ENCODE data around the gene SLC6A6.
A peak's percentile ranks its signal among the peaks of the same experiment; 100 is the strongest.
"Not testable (repeated sequence)": the region's sequence is repeated elsewhere in the genome, so short reads cannot be mapped to it uniquely, and the experiment has no call there.

The SLC6A6 gene

DNA sequence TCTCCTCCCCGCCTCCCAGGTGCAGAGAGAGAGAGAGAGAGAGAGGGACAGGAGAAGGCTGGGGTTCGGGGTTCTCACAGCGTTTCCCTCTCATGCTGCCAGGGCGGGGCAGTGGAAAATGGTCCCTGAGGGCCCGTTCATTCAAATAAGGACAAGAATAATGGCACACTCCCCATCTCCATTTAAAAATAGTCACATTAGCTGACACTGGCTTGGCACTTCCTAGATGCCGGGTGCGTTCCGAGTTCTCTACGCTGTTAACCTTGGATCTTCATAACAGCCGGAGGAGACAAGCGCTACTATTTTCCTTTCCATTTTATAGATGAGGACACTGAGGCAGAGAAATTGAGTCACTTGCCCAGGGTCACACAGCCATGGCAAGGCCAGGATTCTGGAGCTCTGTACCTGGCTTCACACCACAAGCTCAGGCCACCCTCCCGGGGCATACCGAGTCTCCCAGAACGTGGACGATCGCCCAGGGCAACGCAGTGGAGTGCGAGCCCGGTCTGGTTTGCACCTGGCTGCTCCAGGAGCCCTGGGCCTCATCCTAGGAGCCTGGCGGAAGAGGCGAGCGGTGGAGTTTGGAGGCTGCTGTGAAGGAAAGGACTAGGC is 608 bp upstream of the SLC6A6 start:
- no peak for DNase-seq

- no peak for DNase-seq
Observed at GRCh38 chr3:14403619-14404155, 1.3 kb downstream of the SLC6A6 start.

DNA sequence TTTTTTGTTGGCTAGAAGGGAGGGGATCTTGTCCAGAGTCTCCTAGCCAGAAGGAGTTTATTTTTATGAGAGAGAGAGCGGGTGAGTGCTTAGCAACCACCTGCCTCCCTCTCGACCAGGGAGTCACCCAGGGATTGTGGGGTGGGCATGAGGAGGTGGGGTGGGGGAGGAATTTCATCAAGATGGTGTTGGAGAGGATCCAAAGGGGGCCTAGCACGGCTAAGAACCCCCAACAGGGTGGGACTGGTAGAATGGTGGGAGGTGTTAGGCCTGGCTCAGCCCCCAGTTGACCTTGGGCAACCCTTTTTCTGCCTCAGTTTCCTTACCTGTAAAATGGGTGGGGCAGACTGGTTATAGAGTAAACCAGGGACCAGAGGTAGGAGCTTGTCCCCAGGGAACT is 1.8 kb downstream of the SLC6A6 start:
- no peak for DNase-seq

- DNase-seq, result no peak
Observed at GRCh38 chr3:14404631-14405359, 2.4 kb downstream of the SLC6A6 start.

DNA sequence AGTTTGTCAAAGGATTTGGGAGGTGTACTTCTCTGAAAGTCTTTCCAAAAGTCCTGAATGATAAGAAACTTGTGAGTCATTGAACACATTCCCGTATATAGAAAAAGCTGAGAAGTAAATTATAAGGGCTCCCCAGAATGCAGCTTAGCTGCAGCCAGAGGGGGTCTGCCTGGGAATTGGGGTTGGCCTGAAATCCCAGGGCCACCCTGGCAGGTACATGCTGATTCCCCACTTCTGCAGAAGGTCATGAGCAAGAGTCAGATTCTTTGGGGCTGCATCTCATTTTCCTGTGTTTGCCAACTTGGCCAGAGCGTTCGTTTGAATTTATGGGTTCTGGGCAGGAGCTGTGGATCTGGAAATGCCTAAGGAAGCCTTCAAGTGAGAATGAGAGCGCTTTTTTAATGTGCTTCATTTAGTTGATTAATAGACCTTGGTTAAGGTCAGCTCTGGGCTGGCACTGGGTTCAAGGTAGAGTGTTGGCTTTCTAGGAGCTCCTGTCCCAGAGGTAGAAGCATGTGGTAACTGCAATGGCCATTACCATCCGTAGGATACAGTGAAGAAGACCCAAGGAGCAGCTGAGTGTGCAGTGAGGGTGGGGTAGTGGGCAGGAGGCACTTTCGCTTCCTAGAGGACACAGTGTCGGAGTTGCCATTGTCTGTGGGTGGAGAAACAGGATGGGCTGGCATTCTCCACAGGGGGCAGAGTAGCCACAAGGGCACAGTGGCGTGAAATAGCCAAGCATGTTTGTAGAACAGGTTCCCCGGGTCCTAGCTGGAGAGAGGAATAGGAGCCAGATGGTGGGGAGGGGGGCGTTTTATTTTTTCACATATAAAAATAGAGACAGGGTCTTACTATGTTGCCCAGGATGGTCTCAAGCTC is 3.2 kb downstream of the SLC6A6 start:
- no peak for DNase-seq

- no peak for DNase-seq
Observed at GRCh38 chr3:14406336-14406735, 3.9 kb downstream of the SLC6A6 start.

DNA sequence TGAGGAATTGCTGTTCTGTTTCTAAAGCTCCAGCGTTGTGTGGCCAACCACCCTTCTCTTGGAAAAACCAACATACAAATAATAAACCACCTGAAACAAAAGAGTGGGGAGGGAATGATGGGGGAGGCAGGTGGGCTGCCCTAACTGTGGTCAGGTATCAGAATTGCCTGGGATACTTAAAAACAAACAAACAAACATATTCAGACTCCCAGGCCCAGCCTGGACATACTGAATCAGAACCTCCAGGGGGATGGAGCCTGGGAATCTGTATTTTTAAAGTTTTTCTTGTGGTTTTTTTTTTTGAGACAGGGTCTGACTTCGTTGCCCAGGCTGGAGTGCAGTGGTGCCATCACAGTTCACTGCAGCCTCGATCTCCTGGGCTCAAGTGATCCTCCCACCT is 4.4 kb downstream of the SLC6A6 start:
- no peak for DNase-seq

GRCh38 chr3:14407203-14407602 is 4.8 kb downstream of the SLC6A6 start:
- DNase-seq, result no peak

GRCh38 chr3:14409779-14410063 is 7.3 kb downstream of the SLC6A6 start:
- not testable (repeated sequence) for DNase-seq

GRCh38 chr3:14410106-14410502 is 7.7 kb downstream of the SLC6A6 start:
- DNase-seq, result no peak

DNA sequence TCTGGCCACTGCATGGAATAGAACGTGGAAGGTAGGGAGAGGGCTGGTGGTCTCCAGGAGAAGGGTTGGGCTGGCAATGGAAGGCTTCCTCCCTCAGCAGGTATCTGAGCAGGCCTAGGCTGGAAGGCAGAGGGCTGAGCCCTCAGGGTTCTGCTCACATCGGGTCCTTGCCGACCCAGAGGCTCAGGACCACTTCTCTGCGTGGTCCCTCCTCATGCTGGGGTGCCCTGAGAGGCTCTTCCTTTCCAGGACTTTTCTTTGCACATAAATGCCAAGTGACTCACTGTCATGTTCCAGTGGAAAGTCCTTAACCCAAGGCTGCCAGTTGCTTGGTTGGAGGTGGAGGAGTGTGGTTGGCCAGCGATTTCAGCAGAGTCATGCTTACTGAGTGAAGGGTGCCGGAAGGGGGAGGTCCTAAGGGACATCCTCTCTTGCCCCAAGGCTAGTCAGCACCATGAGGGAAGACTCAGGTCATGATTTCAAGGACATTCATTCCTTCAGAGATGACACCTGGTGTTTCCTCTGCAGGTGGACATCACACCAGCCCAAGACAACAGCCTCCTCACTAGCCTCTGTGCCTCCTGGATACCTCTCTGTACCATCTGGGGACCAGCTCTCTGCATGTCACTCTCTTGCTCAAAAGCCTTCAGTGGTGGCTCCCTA is 8.2 kb downstream of the SLC6A6 start:
- peak; percentile 97 for DNase-seq

GRCh38 chr3:14411166-14411526 is 8.7 kb downstream of the SLC6A6 start:
- no peak for DNase-seq

- DNase-seq, result no peak
Observed at GRCh38 chr3:14411988-14412387, 9.6 kb downstream of the SLC6A6 start.

DNA sequence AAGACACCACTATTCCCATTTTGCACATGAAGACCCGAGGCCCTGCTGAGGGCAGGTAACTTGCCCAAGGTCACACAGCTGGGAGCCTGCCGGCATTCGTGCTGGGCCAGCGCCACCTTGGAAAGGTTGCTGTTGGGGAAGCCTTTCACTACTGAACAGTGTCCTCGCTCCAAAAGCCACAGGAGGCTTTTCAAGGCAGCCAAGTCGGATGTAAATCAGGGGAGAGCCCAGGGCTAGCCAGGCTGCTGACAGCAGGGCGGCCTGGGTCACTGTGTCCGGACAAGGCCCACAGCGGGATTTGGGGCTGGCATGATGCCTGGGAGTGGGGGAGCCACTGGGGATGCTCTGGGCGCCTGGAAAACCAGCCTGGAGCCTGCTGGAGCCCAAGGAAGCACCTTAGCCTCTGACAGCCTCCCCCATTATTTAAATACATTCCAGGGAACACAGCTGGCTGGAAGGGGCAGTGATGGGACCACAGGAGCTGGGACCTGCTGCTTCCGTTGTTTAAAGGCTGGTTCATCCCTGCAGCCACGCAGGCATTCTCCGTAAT is 10.5 kb downstream of the SLC6A6 start:
- no peak for DNase-seq

DNA sequence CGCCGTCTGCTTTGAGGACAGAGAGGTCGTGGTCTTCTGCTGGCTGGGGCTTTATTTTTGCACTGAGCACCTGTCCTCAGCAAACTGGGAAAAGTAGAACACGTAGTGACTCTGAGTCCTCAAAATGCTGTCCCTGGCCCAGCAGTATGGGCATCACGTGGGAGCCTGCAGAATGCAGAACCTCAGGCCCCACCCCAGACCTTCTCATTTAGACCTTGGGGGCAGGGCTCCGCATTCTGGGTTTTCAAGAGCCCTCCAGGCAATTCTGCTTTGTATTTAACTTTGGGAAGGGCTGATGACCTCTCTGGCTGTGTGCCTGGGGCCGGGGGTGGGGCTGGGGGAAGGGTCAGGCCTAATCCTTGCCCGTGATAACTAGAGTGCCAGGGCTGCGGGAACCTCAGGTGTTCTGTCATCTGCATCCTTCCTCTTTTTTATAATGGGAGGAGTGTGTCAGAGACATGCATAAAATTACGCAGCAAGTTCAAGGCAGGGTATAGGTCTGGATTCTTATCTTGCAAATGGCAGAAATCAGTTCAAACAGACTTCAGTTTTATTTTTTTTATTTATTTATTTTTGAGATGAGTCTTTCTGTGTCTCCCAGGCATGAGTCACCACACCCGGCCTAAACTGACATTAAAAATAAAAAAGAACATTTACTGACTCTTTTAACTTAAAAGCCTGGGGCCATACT is 11.1 kb downstream of the SLC6A6 start:
- DNase-seq, result peak; percentile 76

- DNase-seq, result no peak
Observed at GRCh38 chr3:14414846-14415464, 12.5 kb downstream of the SLC6A6 start.

DNA sequence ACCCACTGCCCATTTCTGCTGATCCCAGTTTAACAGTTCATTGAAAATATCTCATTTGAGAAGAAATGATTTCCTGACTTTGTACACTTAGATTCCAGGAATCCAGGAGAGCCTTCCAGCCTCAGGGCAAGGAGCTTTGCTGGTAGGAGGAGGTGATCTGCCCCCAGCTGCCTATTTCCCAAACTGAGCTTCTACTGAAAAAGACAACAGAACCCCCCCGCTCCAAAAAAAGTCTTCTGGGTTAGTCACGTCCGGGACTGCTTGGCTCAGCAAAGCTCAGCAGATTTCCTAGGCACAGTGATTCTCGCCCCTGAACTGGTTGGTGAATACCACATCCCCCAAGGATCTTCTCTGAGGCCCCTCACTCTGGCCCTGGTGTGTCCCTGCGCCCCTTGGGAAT is 13.1 kb downstream of the SLC6A6 start:
- DNase-seq, result peak; percentile 89

DNA sequence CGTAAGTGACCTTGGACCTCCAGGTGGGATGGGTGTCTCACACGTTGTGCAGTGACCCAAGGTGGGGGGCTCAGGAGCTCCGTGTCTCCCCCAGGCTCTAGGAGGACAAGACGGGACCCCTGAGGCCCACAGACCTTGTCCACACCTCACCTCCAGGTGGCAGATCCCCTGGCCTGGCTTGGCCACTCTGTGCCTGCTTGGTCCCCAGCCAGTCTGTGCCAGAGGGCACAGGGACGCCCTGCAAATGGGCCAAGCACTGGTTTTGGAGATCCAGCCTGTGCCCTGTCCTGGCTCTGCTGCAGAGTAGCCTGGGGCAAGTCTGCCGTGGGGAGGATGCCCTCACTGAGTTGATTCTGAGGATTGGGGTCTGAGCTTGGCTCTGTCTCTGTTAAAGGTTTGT is 14.0 kb downstream of the SLC6A6 start:
- no peak for DNase-seq

DNA sequence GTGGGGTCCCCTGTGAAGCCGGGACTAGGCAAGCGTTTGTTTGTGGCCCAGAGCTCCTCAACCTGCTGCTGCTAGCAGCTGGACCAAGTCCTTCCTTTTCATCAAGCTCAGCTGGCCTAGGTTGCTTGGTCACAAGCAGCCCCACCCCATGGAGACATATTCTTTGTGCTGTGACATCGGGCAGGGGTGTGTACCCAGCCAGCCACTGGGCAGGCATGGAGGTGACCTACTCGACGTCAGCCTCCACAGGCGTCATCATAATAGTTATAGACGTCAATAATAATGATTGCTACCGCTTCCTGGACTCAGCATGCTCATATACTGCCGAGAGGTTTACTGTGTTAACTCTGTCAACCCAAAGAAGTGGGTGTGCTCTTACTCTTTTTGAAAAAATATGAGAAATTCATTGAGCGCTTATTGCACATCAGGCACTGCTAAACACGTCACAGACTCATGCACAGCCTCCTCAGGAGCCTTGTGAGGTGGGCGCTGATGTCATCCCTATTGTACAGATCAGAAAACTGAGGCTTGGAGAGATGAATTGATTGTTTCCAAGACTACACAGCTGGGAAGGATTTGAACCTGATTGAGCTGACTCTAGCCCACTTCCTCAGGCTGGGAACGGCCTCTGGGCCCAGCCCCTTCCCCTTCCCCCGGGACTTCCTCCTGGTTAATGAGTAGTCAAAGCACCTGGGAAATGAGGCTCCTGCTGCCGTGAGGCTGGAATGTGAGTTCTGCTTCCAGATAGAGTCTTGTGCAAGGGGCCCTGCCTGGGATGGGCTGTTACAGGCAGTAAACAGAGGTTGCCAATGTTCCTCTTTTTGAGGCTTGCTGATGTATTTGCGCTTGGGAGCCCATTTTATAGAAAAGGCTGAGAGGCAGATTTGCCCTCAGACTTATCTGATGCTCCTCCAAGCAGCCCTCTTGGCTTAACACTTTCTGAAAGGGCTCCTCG is 16.2 kb downstream of the SLC6A6 start:
- no peak for DNase-seq

All from fibroblast of skin of back (primary cell).